DMS79 (cell line): Measurements from ENCODE around the gene MBOAT7.
A peak's percentile ranks its signal among the peaks of the same experiment; 100 is the strongest.

Experiments
- DNase-seq: peaks from one replicate; lab custom pipeline; 2025; lab: John Stamatoyannopoulos, UW

Gene MBOAT7

DNA sequence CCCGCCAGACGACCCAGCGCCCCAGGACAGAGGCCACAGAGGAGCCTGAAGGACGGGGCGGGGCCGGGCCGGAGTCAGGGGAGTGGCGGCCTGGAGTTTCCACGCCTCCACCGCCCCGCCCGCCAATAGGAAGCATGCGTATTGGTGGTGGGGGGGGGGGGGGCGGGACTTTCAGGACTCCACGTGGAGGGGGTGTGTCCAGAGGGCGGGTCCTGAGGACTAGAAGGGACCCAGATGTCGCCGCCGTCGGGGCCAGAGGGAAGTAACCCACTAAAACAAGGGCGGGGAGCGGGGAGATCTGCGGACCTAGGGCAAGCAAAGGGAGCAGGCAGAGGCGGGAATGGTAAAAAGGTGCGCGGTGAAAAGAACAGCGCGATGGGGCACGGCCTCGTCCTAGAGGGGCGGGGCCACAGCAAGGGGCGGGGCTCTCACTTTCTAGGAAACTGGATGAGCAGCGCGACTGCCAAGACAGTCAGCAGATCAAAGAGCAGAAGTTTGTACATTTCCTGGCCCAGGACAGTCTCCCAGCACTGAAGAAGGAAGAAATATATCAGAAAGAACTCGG is 27.1 kb downstream of the MBOAT7 start:
- peak; percentile 13 for DNase-seq

- DNase-seq: no peak
Observed at GRCh38 chr19:54160854-54161253, 28.5 kb downstream of the MBOAT7 start.

DNA sequence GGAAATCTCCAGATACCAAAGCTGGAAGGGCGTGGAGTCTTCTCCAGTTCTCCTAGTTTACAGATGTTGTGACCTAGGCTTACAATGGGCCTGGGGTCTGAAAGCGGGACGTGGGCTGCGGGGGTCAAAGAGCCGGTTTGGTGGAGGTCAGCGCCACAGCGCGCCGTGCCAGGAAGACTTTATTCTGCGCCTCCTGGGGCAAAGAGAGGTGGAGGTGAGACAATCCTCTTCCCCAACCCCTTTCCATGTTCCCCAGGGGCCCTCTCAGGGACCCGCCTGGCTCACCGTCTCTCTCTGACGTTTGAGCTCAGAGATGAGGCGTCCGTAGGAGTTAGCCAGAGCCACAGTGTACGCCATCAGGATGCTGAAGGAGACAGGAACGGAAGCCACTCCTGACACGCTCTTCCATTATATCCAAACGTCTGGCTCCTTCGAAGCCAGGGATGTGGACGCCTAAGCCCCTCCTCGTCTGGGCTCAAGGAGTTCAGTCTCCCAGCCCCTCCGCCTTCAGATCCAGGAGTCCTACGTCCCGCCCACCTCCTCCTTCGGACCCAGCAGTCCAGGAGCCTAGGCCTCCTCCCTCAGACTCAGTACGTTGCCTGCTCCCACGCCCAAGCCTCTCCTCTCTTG is 29.1 kb downstream of the MBOAT7 start:
- peak; percentile 74 for DNase-seq

DNA sequence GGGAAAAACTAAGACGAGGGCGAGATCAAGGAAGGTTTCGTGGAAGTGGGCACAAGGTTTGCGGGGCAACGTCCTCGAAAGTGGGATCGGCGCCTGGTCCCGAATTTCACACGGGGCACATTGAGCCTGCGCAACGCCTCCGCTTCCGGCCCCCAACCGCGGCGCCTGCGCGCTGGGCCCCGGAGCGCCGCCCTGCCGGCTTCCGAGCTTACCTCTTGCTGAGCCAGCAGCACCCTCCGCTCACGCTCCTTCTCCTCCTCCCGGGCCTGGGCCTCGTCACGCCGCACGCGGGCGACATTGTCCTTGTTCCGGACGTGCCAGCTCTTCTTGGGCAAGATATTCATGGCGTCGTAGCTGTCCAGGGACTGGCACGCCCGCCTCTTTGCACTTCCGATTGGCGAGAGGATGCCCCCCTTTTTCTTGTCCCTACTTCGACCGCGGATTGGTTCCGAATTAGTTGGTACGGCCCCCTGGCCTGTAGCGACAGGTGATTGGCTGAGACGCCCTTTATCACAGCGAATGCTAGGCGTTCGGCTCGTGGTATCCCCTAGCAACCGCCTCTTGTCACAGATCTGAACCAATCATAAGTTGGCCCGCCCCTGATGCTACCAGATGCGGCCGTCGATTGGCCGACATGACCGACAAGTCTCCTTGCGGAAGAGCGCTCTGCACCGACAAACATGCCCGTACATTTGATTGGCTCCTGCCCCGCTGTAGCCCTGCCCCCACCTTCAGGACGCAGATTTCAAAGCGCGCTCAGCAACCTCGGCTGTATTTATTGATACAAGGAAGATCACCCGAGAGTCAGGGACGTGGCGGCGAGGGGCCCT is 29.8 kb downstream of the MBOAT7 start, which contains the start of gene LENG1:
Gene LENG1, minus strand, starts transcription at position 370 of the 830 bp plus-strand sequence. Its CDS starts 26 bp downstream, at position 344.
- DNase-seq: peak; percentile 100

DNA sequence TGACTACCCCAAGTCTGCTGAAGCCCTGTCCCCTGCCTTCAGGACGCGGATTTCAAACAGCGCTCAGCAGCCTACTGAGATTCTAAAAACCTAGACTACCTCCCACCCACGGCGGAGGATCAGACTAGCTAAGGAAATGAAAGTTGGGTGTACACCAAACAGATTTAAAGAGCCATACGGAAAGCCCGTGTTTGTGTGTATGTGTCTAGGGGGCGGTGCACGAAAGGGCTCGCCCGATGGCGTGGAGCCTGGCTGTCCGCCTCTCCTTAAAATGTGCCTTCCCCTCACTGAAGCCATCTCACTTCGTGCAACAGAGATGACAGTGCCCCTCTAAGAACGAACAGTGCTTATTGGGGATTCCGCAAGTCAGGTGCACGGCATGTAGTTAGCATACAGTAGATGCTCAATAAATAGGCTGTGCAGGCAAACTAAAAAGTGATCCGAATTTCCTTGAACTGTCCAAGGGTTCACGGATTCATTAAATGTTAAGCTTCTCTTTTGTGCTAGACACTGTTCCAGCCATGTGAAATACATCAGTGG is 30.5 kb downstream of the MBOAT7 start:
- DNase-seq: no peak

GRCh38 chr19:54156953-54157352 is 32.4 kb downstream of the MBOAT7 start:
- no peak for DNase-seq

DNA sequence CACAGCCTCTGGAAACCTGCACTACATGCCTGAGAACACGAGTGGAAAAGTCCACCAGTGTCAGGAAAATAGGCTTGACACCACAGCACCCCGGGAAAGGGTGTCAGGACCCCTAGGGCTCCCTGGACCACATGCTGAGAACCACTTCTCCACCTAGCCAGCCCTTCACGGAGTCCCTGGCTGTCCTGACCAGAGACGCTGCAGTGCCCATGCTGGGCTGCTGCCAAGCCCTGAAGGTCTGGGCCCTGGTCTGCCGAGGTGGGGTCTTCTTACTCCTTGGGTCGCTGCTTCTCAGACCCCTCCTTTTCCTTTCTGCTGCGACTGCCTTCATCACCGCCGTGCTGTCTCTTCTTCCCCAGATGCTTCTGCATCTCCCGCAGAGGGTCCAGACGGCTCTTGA is 32.9 kb downstream of the MBOAT7 start:
- DNase-seq: no peak

- DNase-seq: no peak
Observed at GRCh38 chr19:54155694-54156093, 33.7 kb downstream of the MBOAT7 start.

- no peak for DNase-seq
Observed at GRCh38 chr19:54154603-54155345, 34.6 kb downstream of the MBOAT7 start.

DNA sequence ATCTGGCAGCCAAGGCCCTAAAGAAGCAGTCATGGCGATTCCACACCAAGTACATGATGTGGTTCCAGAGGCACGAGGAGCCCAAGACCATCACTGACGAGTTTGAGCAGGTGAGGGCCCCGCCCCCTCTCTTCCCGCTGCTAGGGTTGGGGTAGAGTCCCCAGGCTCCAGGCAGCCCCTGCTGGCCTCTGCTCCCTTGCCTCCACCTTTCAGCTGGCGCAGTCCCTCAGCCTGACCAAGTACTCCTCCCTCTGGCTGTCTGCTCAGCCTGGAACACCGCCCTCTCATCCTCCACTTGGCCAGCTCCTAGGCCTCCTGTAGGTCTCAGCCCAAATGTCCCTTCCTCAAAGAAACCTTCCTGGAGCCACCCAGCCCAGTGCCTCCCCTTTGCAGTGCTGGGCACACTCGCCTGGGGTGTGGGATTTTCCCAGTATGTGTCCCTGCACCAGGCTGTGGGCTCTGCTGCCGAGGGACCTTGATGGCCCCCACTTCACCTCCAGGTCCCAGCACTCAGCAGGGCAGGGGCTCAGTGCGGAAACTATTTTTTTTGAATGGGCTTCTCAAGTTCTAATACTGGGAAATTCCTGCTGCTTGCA is 35.6 kb downstream of the MBOAT7 start:
- no peak for DNase-seq

GRCh38 chr19:54152878-54153524 is 36.4 kb downstream of the MBOAT7 start:
- no peak for DNase-seq

DNA sequence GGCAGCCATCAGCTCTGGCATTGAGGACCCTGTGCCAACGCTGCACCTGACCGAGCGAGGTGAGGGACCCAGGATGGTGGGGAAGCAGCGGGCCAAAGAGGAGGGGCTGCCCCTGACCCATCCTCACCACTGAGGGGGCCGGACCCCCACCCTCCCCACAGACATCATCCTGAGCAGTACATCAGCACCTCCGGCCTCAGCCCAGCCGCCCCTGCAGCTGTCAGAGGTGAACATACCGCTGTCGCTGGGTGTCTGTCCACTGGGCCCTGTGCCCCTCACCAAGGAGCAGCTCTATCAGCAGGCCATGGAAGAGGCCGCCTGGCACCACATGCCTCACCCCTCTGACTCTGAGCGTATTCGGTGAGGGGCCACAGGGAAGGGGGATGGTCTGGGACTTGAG is 37.1 kb downstream of the MBOAT7 start:
- no peak for DNase-seq

DNA sequence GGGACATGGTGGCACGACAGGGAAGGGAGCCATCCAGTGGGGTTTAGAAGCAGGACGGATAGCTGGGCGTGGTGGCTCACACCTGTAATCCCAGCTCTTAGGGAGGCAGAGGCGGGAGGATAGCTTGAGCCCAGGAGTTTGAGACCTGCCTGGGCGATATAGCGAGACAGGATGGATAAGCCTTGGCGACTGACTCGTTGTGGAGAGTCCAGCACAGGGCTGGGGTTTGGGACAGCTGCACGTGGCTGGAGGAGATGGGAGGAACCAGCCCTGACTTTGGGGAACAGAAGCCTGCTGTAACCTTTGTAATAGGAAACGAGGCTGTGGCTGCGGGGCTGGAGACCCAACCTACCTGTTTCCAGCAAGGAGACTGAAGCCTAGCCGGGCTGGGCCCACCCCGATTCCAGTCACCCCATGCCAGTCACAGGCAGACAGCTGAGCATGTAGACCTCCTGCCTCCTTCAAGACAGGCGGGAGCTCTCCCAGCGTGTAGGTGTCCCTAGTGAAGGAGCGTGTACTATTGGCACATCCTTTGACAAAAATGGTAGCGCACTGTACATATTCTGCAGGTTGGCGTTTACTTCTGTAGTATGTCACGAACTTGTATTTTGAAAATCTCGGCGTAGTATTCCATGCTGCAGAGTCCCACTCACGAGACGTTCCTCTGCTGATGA is 37.9 kb downstream of the MBOAT7 start:
- DNase-seq: no peak

DNA sequence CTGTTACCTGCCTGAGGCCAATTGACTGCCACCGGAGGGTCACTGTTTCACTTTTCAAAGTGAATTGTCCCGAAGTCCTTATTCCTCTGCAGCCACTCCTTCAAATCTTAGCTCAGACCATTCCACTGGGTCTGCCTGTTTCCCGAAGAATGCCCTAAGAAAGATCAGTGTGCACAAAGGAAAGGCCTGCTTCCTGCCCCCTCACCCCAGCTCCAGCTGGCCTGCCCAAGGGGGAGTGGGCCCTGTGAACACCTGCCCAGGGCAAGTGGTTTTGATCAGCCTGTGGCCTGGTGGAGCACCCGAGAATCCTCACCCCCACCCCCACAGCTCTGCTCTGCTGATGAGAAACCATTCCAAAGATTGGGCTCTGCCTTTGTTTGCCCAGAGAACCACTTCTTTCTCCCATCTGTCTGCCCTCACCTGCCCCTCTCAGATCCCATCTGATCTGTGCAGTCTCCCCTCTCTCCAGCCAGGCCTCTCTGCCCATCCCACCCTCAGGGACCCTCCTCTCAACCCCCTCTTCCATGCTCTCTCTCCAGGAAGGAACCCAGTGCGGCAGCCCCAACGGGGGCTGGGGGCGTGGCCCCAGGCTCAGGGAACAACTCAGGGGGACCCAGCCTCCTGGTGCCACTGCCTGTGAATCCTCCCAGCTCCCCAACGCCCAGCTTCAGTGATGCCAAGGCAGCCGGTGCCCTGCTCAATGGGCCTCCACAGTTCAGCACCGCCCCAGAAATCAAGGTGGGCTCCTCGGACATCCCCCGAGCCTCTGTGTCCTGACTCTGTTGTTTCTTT is 40.2 kb downstream of the MBOAT7 start:
- DNase-seq: no peak

DNA sequence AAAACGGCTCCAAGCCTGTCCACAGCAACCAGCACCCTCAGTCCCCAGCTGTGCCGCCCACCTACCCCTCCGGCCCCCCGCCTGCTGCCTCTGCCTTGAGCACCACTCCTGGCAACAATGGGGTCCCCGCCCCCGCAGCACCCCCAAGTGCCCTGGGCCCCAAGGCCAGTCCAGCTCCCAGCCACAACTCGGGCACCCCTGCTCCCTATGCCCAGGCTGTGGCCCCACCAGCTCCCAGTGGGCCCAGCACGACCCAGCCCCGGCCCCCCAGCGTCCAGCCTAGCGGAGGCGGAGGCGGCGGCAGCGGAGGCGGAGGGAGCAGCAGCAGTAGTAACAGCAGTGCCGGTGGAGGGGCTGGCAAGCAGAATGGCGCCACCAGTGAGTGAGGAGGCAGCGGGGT is 41.2 kb downstream of the MBOAT7 start:
- DNase-seq: no peak

GRCh38 chr19:54147676-54148075 is 41.7 kb downstream of the MBOAT7 start:
- no peak for DNase-seq

DNA sequence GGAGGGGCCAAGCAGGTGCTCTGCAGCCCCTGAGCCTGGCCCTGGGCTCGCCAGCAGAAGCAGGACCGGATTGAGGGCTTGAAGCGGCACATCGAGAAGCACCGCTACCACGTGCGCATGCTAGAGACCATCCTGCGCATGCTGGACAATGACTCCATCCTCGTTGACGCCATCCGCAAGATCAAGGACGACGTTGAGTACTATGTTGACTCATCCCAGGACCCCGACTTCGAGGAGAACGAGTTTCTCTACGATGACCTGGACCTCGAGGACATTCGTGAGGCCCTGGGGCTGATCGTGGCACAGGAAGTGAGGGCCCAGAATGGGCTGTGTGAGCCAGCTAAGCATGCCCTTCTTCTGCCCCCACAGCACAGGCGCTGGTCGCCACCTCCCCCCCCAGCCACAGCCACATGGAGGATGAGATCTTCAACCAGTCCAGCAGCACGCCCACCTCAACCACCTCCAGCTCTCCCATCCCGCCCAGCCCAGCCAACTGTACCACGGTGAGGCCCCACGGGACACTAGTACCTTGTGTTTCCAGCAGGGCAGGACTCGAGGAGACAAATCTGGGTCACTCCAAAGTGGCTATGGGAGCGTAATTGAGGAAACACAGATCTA is 43.7 kb downstream of the MBOAT7 start:
- DNase-seq: no peak

- no peak for DNase-seq
Observed at GRCh38 chr19:54142166-54142780, 47.1 kb downstream of the MBOAT7 start.

- DNase-seq: no peak
Observed at GRCh38 chr19:54141356-54141755, 48.0 kb downstream of the MBOAT7 start.
